ENCODE measurements around the gene TREML1. TPM values are rescaled to one million over a fixed set of nuclear protein-coding genes. Genes with fewer than 3 reads are reported as not detected.

TREML1 gene
- total and polyA plus RNA-seq, 4 donors: 1.2 to 2.2 (median 1.2) TPM

- ATAC-seq (ENCODE audit: insufficient read depth, low FRiP score): no peak
- Histone ChIP-seq H3K36me3 (ENCODE audit: control insufficient read depth in 4 of 4, insufficient read depth in 4 of 4, low read length in 4 of 4) (peaks cover 0 to 39% (median under 1%) of the 10 kb centered on the region in 4 donors), H3K9me3 (ENCODE audit: control insufficient read depth in 4 of 4, insufficient read depth in 3 of 4, low read length in 3 of 4) (no peaks in the 10 kb centered on the region), H3K4me3 (no peak overlapping the region), H3K27ac (ENCODE audit: low read depth in 1 of 2, low read length in 1 of 2) (no peak overlapping the region), H3K4me1 (ENCODE audit: control insufficient read depth in 5 of 5, insufficient read depth in 5 of 5, low read length in 5 of 5) (no peaks in the 10 kb centered on the region), H3K9ac (ENCODE audit: insufficient read depth in 1 of 2, low read length in 2 of 2) (no peak overlapping the region), H3K27me3 (ENCODE audit: control insufficient read depth in 3 of 3, insufficient read depth in 3 of 3, low read length in 2 of 3) (no peaks in the 10 kb centered on the region)
- TF ChIP-seq CTCF (IDR thresholded peaks at IDR 0.05; ENCODE audit: control extremely low read depth, extremely low read depth): no peak
- DNase-seq: no peak
- 91 to 96% methylated on average over 3 of the region's 3 CpGs for WGBS, 2 donors
Measured at GRCh38 chr6:41135062-41135832, 18.9 kb downstream of the TREML1 start.

GRCh38 chr6:41132254-41132653 lies 21.9 kb downstream of the TREML1 start:
- Histone ChIP-seq H3K27me3 (ENCODE audit: control insufficient read depth in 3 of 3, insufficient read depth in 3 of 3, low read length in 2 of 3) (no peaks in the 10 kb centered on the region), H3K9ac (ENCODE audit: insufficient read depth in 1 of 2, low read length in 2 of 2) (no peak overlapping the region), H3K27ac (ENCODE audit: low read depth in 1 of 2, low read length in 1 of 2) (no peak overlapping the region), H3K4me1 (ENCODE audit: control insufficient read depth in 5 of 5, insufficient read depth in 5 of 5, low read length in 5 of 5) (no peaks in the 10 kb centered on the region), H3K4me3 (no peak overlapping the region), H3K36me3 (ENCODE audit: control insufficient read depth in 4 of 4, insufficient read depth in 4 of 4, low read length in 4 of 4) (peaks cover 0 to 17% (median under 1%) of the 10 kb centered on the region in 4 donors), H3K9me3 (ENCODE audit: control insufficient read depth in 4 of 4, insufficient read depth in 3 of 4, low read length in 3 of 4) (no peaks in the 10 kb centered on the region)
- TF ChIP-seq CTCF (IDR thresholded peaks at IDR 0.05; ENCODE audit: control extremely low read depth, extremely low read depth): no peak
- 32 to 62% methylated on average over 2 of the region's 2 CpGs for WGBS, 2 donors
- DNase-seq (no peak), ATAC-seq (ENCODE audit: insufficient read depth, low FRiP score) (no peak)

- H3K27ac ChIP-seq (ENCODE audit: low read depth in 1 of 2, low read length in 1 of 2): no peak overlapping the region
- no peaks in the 10 kb centered on the region for H3K27me3 ChIP-seq (ENCODE audit: control insufficient read depth in 3 of 3, insufficient read depth in 3 of 3, low read length in 2 of 3)
- 96 to 100% methylated on average over 3 of the region's 3 CpGs for WGBS, 2 donors
- H3K9ac ChIP-seq (ENCODE audit: insufficient read depth in 1 of 2, low read length in 2 of 2): no peak overlapping the region
- no peaks in the 10 kb centered on the region for H3K4me1 ChIP-seq (ENCODE audit: control insufficient read depth in 5 of 5, insufficient read depth in 5 of 5, low read length in 5 of 5)
- H3K4me3 ChIP-seq: no peak overlapping the region
- TF ChIP-seq CTCF (IDR thresholded peaks at IDR 0.05; ENCODE audit: control extremely low read depth, extremely low read depth): no peak
- H3K9me3 ChIP-seq (ENCODE audit: control insufficient read depth in 4 of 4, insufficient read depth in 3 of 4, low read length in 3 of 4): no peaks in the 10 kb centered on the region
- ATAC-seq (ENCODE audit: insufficient read depth, low FRiP score): no peak
- peaks cover 0 to 5% (median 0%) of the 10 kb centered on the region in 4 donors for H3K36me3 ChIP-seq (ENCODE audit: control insufficient read depth in 4 of 4, insufficient read depth in 4 of 4, low read length in 4 of 4)
- DNase-seq: no peak
Measured at GRCh38 chr6:41125282-41125681, 28.9 kb downstream of the TREML1 start.

Measured in lung (tissue), 12 donors.